HUES6 (cell line): ENCODE results near the gene FAM13A.

ENCODE experiments used
- H3K27ac ChIP-seq: 2 replicates; pipeline ENCODE4 v1.7.0; 2013; ENCODE audit warnings: low read depth, mild to moderate bottlenecking, low read length, inconsistent platforms
- H3K27me3 ChIP-seq: 2 replicates; pipeline ENCODE4 v1.6.1; 2013; ENCODE audit warnings: low read length; ENCODE audit not compliant: control insufficient read depth, insufficient read depth
- H3K36me3 ChIP-seq: 2 replicates; pipeline ENCODE4 v1.6.1; 2013; ENCODE audit warnings: low read length; ENCODE audit not compliant: control insufficient read depth, insufficient read depth
- H3K4me1 ChIP-seq: 2 replicates; pipeline ENCODE4 v1.6.1; 2013; ENCODE audit warnings: low read length; ENCODE audit not compliant: control insufficient read depth, insufficient read depth
- H3K4me3 ChIP-seq: 2 replicates; pipeline ENCODE4 v1.5.1; 2013; ENCODE audit warnings: low read depth, low read length
- H3K9ac ChIP-seq: one replicate; pipeline ENCODE4 v1.6.1; 2013; ENCODE audit warnings: mild to moderate bottlenecking, low read length
- H3K9me3 ChIP-seq: 2 replicates; pipeline ENCODE4 v1.6.1; 2013; ENCODE audit warnings: low read depth, low read length; ENCODE audit not compliant: control insufficient read depth, insufficient read depth

Gene FAM13A

GRCh38 chr4:88722828-88723227, 334.2 kb downstream of the FAM13A start:
- H3K36me3 ChIP-seq: peaks cover 5% of the 10 kb centered on the region
- H3K27ac ChIP-seq: no peak overlapping the region

GRCh38 chr4:88722276-88722780, 334.7 kb downstream of the FAM13A start:
- H3K9me3 ChIP-seq: 0 out of 2 replicates have a peak, but pooled peaks cover 7% of the 10 kb centered on the region
- no peak overlapping the region for H3K4me3 ChIP-seq
- no peak overlapping the region for H3K9ac ChIP-seq
- no peaks in the 10 kb centered on the region for H3K27me3 ChIP-seq
- no peaks in the 10 kb centered on the region; the same call in 1 of the 2 replicates for H3K36me3 ChIP-seq
- H3K27ac ChIP-seq: no peak overlapping the region
- peaks cover 5% of the 10 kb centered on the region for H3K4me1 ChIP-seq

More at GRCh38 chr4:88722828-88723227, 334.2 kb downstream of the FAM13A start:
- peaks cover 5% of the 10 kb centered on the region for H3K4me1 ChIP-seq
- H3K4me3 ChIP-seq: no peak overlapping the region
- no peaks in the 10 kb centered on the region for H3K27me3 ChIP-seq
- no peak overlapping the region for H3K9ac ChIP-seq
- 0 out of 2 replicates have a peak, but pooled peaks cover 6% of the 10 kb centered on the region for H3K9me3 ChIP-seq

- Histone ChIP-seq H3K4me3 (no peak overlapping the region), H3K9ac (no peak overlapping the region), H3K36me3 (no peaks in the 10 kb centered on the region; the same call in 1 of the 2 replicates), H3K9me3 (0 out of 2 replicates have a peak, but pooled peaks cover 11% of the 10 kb centered on the region), H3K27me3 (no peaks in the 10 kb centered on the region), H3K4me1 (peaks cover 5% of the 10 kb centered on the region), H3K27ac (no peak overlapping the region)
These were observed 336.2 kb downstream of the FAM13A start for GRCh38 chr4:88720451-88721428.

- Histone ChIP-seq H3K9me3 (0 out of 2 replicates have a peak, but pooled peaks cover 11% of the 10 kb centered on the region), H3K36me3 (no peaks in the 10 kb centered on the region; the same call in 1 of the 2 replicates), H3K4me3 (no peak overlapping the region), H3K9ac (no peak overlapping the region), H3K27ac (no peak overlapping the region), H3K27me3 (no peaks in the 10 kb centered on the region), H3K4me1 (no peaks in the 10 kb centered on the region)
These were observed 337.6 kb downstream of the FAM13A start for GRCh38 chr4:88719381-88719780.

DNA sequence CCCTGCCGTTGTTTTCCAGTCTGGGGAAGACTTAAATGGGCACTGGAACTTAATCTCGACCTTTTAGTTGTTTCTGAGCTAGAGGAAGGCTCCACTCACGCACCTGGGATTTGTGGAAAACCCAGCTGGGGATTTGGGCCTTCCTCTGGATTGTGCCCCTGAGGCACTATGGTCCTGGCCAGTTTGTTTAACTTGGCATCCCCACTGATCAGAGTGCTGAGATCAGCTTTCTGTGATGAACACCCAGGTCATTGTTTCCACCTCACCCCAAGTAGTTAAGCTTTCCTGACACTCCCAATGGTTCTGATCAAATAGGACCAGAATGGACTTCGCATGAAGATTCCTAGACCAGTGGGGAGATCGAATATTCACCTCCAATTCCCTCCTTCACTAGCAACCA, 338.9 kb downstream of the FAM13A start:
- no peak overlapping the region for H3K9ac ChIP-seq
- H3K27me3 ChIP-seq: no peaks in the 10 kb centered on the region
- H3K27ac ChIP-seq: no peak overlapping the region
- H3K36me3 ChIP-seq: no peaks in the 10 kb centered on the region; the same call in 1 of the 2 replicates
- no peak overlapping the region for H3K4me3 ChIP-seq
- 0 out of 2 replicates have a peak, but pooled peaks cover 11% of the 10 kb centered on the region for H3K9me3 ChIP-seq
- H3K4me1 ChIP-seq: no peaks in the 10 kb centered on the region

GRCh38 chr4:88713782-88714181, 343.2 kb downstream of the FAM13A start:
- Histone ChIP-seq H3K36me3 (no peaks in the 10 kb centered on the region; the same call in 1 of the 2 replicates), H3K27ac (no peak overlapping the region), H3K4me3 (no peak overlapping the region), H3K27me3 (no peaks in the 10 kb centered on the region), H3K4me1 (no peaks in the 10 kb centered on the region), H3K9me3 (0 out of 2 replicates have a peak, but pooled peaks cover 11% of the 10 kb centered on the region), H3K9ac (no peak overlapping the region)

GRCh38 chr4:88709989-88710388, 347.0 kb downstream of the FAM13A start:
- no peaks in the 10 kb centered on the region for H3K27me3 ChIP-seq
- H3K27ac ChIP-seq: no peak overlapping the region
- no peaks in the 10 kb centered on the region for H3K4me1 ChIP-seq
- H3K4me3 ChIP-seq: no peak overlapping the region
- no peaks in the 10 kb centered on the region for H3K9me3 ChIP-seq
- H3K36me3 ChIP-seq: no peaks in the 10 kb centered on the region
- no peak overlapping the region for H3K9ac ChIP-seq

- H3K9ac ChIP-seq: no peak overlapping the region
- 0 out of 2 replicates have a peak, but pooled peaks cover 3% of the 10 kb centered on the region for H3K36me3 ChIP-seq
- no peak overlapping the region for H3K27ac ChIP-seq
These were observed 350.4 kb downstream of the FAM13A start for GRCh38 chr4:88706574-88706973.

GRCh38 chr4:88705805-88706492, 351.0 kb downstream of the FAM13A start:
- no peak overlapping the region for H3K4me3 ChIP-seq
- no peaks in the 10 kb centered on the region for H3K27me3 ChIP-seq
- H3K9me3 ChIP-seq: no peaks in the 10 kb centered on the region
- H3K36me3 ChIP-seq: 0 out of 2 replicates have a peak, but pooled peaks cover 3% of the 10 kb centered on the region
- H3K27ac ChIP-seq: no peak overlapping the region
- H3K9ac ChIP-seq: no peak overlapping the region
- H3K4me1 ChIP-seq: no peaks in the 10 kb centered on the region

More at GRCh38 chr4:88706574-88706973, 350.4 kb downstream of the FAM13A start:
- H3K4me1 ChIP-seq: no peaks in the 10 kb centered on the region
- no peaks in the 10 kb centered on the region for H3K9me3 ChIP-seq
- H3K4me3 ChIP-seq: no peak overlapping the region
- H3K27me3 ChIP-seq: no peaks in the 10 kb centered on the region

DNA sequence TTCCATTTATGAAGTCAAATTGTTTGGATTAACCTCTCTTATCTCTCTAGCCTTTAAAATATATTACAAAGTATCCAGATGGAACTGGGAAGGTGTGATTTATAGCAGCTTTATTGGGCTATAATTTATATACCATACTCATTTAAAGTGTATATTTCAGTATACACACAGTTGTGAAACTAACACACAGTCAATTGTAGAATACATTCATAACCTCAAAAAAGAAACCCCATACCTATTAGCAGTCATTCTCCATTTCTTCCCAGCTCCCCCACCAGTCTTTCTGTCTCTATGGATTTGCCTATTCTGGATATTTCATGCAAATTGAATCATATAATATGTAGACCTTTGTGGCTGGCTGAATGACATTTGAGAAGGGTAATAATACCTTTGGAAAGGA, 351.8 kb downstream of the FAM13A start:
- no peaks in the 10 kb centered on the region for H3K4me1 ChIP-seq
- H3K9me3 ChIP-seq: no peaks in the 10 kb centered on the region
- H3K4me3 ChIP-seq: no peak overlapping the region
- H3K27me3 ChIP-seq: no peaks in the 10 kb centered on the region
- no peak overlapping the region for H3K27ac ChIP-seq
- H3K9ac ChIP-seq: no peak overlapping the region
- 0 out of 2 replicates have a peak, but pooled peaks cover 3% of the 10 kb centered on the region for H3K36me3 ChIP-seq
